Measurements from ENCODE around the gene VCX2. TPM values are rescaled to one million over a fixed set of nuclear protein-coding genes. Genes with fewer than 3 reads are reported as not detected.
"Not testable (repeated sequence)": the region's sequence is repeated elsewhere in the genome, so short reads cannot be mapped to it uniquely, and the experiment has no call there.

VCX2 gene
- total and polyA plus RNA-seq, 3 donors from 2014 or later: 13.9 to 57.7 (median 32.2) TPM

DNA sequence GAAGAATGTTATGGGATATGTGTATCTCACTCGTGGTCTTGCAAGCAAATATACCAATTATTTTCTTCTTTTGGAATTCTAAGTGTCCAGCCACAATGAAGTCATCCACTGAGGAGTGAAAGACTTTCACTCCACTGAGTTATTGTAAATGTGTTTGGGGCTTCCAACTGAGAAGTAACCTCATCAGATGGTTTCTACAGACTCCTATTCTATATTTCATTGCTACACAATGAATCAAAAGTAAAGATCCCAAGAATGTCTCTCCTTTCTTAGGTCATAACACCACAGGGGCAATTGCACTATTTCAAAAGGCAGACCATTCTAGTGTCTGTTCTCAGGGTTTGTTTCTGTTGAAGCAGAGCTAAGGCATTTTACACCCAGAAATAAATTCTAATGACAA is 12.3 kb upstream of the VCX2 start:
- 60 to 86% methylated on average over 1 of the region's 1 CpG for WGBS, 2 donors
- no peak for TF ChIP-seq POLR2A (IDR thresholded peaks at IDR 0.05)
- TF ChIP-seq CTCF (IDR thresholded peaks at IDR 0.05): no peak
- H3K36me3 ChIP-seq (ENCODE audit: low read depth, missing control alignments): no peaks in the 10 kb centered on the region
- H3K27ac ChIP-seq: no peak overlapping the region
- no peaks in the 10 kb centered on the region for H3K4me1 ChIP-seq
- no peak for DNase-seq
- intact Hi-C loops (cut with DNase I; ENCODE audit: low total_unique reads): no loop called here
- no peaks in the 10 kb centered on the region for H3K9me3 ChIP-seq
- H3K4me3 ChIP-seq: no peak overlapping the region
- H3K27me3 ChIP-seq: no peaks in the 10 kb centered on the region

DNA sequence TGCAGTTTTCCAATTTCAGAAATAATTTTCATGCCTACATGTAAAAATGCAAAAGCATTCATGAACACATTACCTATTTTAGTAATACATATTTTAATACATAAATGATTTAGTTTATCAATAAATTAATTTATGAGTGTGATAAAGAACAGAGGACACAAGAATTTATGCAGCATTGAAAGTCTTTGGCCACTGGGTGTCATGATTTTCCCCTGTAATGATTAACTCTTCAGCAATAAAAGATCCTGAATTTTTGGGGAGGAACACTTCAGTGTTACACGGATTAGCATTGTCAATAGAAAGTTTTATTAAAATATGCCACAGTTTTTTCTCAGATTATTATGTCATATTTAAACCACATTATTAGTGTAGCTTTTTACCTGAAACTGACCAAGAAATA is 8.6 kb upstream of the VCX2 start:
- Histone ChIP-seq H3K4me1 (no peaks in the 10 kb centered on the region), H3K27ac (no peak overlapping the region), H3K9me3 (no peaks in the 10 kb centered on the region), H3K36me3 (ENCODE audit: low read depth, missing control alignments) (no peaks in the 10 kb centered on the region), H3K27me3 (no peaks in the 10 kb centered on the region), H3K4me3 (no peak overlapping the region)
- no peak for TF ChIP-seq CTCF (IDR thresholded peaks at IDR 0.05)
- no peak for TF ChIP-seq POLR2A (IDR thresholded peaks at IDR 0.05)
- 23 to 47% methylated on average over 1 of the region's 1 CpG for WGBS, 2 donors
- intact Hi-C loops (cut with DNase I; ENCODE audit: low total_unique reads): no loop called here
- no peak for DNase-seq

DNA sequence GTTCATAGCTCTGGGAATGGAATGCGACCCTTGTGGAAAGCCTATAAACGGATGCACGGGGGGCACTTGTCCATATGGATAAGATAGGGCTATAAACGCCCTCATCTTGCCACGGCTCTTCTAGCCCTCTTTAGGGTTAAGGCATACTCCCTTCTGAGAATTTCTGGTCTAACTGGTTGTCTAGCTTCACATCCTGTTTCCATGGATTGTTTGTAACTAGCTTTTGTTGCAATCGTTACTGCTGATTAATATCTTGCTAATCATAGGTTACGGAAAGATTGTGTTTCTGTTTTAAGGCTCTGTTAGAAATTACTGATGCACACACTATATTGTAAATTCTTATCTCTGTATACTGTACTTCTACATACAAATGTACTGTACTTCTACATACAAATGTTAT is 17.1 kb downstream of the VCX2 start:
- intact Hi-C loops (cut with DNase I; ENCODE audit: low total_unique reads); H3K4me1 ChIP-seq; H3K36me3 ChIP-seq (ENCODE audit: low read depth, missing control alignments); H3K4me3 ChIP-seq; DNase-seq; H3K27me3 ChIP-seq; H3K9me3 ChIP-seq; H3K27ac ChIP-seq: not testable (repeated sequence)
- WGBS, 2 donors: 78 to 83% methylated on average over 3 to 7 of the region's 7 CpGs

- TF ChIP-seq POLR2A (IDR thresholded peaks at IDR 0.05) (no peak), CTCF (IDR thresholded peaks at IDR 0.05) (no peak)
- H3K4me3 ChIP-seq: no peak overlapping the region
- DNase-seq: no peak
- 52 to 53% methylated on average over 4 of the region's 4 CpGs for WGBS, 2 donors
- H3K27ac ChIP-seq: no peak overlapping the region
- intact Hi-C loops (cut with DNase I; ENCODE audit: low total_unique reads): no loop called here
- no peaks in the 10 kb centered on the region for H3K27me3 ChIP-seq
- H3K36me3 ChIP-seq (ENCODE audit: low read depth, missing control alignments): no peaks in the 10 kb centered on the region
- H3K9me3 ChIP-seq: no peaks in the 10 kb centered on the region
- H3K4me1 ChIP-seq: no peaks in the 10 kb centered on the region
Observed at GRCh38 chrX:8147226-8147625, 23.8 kb downstream of the VCX2 start.

DNA sequence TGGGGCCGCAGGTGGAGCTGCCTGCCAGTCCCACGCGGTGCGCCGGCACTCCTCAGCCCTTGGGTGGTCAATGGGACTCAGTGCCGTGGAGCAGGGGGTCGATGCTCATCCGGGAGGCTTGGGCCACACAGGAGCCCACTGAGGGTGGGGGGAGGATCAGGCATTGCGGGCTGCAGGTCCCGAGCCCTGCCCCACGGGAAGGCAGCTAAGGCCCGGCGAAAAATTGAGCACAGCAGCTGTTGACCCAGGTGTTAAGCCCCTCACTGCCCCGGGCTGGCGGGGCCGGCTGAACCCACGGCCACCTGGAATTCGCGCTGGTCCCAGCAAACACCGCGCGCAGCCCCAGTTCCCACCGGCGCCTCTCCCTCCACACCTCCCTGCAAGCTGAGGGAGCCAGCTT is 26.1 kb downstream of the VCX2 start:
- TF ChIP-seq CTCF (IDR thresholded peaks at IDR 0.05) (no peak), POLR2A (IDR thresholded peaks at IDR 0.05) (no peak)
- Histone ChIP-seq H3K27me3 (no peaks in the 10 kb centered on the region), H3K36me3 (ENCODE audit: low read depth, missing control alignments) (no peaks in the 10 kb centered on the region), H3K9me3 (no peaks in the 10 kb centered on the region), H3K4me3 (no peak overlapping the region), H3K4me1 (no peaks in the 10 kb centered on the region), H3K27ac (no peak overlapping the region)
- intact Hi-C loops (cut with DNase I; ENCODE audit: low total_unique reads): no loop called here
- DNase-seq: no peak
- WGBS, 2 donors: 80% methylated on average over 9 of the region's 24 CpGs; no CpG with 5 or more reads in 1 of the 2 donors

All from testis (tissue), 3 donors.